Activated naive CD4-positive, alpha-beta T cell (primary cell): ENCODE results near the gene MAP1B.

Source experiments
- DNase-seq, 4 experiments: peaks; one replicate each; lab custom pipeline; 2025; lab: John Stamatoyannopoulos, UW

Gene MAP1B

GRCh38 chr5:72096602-72097188 is 10.6 kb upstream of the MAP1B start:
- no peak for DNase-seq

- DNase-seq = no peak
Measured at GRCh38 chr5:72101828-72102227, 5.4 kb upstream of the MAP1B start.

DNA sequence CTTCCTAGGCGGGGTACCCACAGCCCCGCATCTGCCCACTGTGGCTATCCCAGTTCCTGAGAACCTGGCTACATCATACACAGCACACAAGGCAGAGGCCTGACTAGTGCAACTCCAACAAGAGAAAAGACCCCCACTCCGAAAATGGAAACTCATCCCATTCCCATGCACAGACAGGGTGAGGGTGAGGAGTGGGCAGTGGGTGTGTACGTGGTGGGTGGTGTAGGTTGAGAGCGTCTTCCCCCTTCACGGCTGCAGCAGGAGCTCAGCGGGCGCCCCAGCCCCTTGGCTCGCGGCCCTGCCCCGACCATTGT is 501 bp upstream of the MAP1B start:
- DNase-seq = no peak

- no peak for DNase-seq
Measured at GRCh38 chr5:72107901-72108201, 576 bp downstream of the MAP1B start.

DNA sequence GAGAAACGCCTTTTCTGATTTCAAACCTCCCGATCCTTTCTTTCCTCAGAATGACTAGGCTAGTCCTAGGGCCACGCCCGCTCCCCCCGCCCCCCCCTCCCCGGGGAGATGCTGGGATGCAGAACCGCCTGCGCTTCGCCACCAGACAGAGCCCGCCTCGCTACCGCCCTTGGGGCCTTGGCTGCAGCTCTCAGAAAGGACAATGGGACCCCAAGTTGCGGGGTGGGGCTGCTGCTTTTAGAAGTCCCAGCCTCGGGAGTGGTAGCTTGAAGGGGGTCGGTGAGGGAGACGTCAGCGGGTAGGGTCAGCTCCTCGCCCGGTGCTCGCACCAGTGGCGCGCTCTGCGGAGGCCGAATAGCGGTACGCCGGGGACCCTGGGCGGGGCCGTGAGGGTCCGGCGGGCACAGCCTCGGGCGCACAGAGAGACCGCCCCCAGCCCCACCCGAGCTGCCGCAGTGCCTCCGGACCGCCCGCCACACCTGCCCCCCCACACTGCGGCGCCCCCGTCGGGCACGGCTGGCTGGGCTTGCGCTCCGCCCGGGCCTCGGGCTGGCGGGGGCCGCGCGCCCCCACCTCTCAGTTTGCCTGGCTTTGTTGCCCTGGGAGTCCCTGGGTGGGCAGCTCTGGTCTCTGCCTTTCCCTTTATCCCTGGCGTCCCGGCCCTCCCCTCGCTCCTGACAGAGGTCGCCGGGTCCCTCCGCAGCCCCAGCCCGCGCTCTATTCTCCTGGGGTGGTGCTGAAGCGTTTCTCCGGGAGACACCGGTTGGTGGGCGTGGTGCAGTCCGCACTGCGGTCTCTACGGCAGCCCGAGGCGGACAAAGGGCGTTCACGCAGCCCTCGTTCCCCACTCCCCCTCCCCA is 1.2 kb downstream of the MAP1B start:
- DNase-seq = no peak

DNA sequence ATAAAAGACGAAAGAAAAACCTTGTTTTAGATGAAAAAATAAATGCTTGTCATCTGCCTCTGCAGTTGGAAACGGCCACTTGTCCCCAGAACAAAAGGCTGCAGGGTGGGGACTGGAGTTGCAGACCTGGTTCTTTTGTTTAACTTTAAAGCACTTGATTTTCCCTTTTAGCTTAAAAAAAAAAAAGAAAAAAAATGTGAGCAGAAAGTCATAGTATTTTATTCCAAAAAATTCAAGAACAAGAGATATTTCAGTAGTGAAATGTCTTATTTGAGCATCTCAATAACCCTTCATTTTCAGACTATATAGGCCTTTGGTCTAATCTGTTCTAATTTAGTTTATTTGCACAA is 1.8 kb downstream of the MAP1B start:
- no peak for DNase-seq

GRCh38 chr5:72109625-72110024 is 2.4 kb downstream of the MAP1B start:
- DNase-seq = no peak

DNA sequence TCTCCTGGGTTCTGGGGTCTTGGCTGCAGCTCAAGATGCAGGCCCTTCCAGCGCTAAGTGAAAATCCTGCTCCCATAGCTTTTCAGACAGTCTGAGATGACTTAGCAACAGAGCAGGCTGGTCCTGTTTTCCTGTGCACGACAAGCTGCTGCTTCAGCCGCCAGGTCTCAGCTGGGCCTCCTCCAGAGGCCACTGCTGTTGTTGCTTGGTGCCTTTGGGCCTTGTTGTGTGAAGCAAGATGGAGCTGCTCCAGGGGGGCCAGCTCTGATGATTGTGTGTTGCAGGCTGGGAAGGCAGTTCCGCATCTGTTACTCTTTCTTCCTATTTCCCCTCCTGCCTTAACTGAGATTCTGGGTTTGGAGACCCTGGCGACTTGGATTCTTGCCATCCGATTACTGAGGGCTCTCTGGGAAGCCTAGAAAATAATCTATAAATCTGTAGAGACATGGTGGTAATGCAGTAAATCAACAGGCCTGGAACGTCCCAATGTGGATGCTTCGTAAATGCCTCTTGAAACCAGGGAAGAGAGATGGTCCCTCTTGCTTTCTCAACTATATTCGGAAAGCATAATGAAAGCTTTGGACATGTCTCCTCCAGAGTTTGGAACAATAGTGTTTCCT is 3.2 kb downstream of the MAP1B start:
- no peak for DNase-seq

- DNase-seq = no peak
Measured at GRCh38 chr5:72112389-72112788, 5.1 kb downstream of the MAP1B start.

GRCh38 chr5:72114629-72115028 is 7.4 kb downstream of the MAP1B start:
- no peak for DNase-seq

DNA sequence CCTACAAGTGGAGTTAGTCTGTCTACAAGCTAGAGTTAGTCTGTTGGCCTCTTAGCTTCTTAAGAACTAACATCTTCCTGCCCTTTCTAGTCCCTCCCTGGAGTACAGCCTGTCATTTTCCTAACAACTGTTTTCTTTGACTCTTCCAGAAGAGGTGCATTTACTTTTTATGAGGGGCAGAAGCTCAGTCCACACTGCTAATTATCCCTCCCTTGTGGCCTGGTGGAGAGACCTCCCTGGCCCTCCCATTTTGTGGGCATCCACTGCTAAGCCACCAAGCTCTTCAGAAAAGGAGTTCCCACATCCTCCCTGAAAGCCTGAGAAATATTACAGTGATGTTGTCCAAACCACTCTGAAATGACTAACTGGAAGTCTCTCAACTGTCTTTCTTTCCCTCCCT is 8.0 kb downstream of the MAP1B start:
- DNase-seq = no peak

DNA sequence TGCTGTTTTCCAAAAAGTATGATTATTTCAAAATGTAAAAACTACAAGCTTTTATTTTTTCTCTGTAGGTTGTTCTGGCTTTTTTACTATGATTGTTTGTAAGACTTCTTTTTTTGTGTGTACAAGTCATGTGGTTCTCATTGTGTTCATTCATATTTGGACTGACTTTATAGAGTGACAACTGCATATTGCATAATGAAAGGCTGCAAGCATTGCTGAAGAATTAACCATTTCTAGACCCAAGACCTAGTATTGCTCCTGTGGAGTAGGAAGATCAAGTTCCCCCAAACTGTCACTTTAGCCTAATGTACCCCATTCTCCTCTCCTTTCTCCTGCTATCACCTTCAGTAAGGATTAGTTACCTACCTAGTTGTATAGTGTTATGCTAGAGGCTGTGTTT is 10.0 kb downstream of the MAP1B start:
- DNase-seq = no peak

DNA sequence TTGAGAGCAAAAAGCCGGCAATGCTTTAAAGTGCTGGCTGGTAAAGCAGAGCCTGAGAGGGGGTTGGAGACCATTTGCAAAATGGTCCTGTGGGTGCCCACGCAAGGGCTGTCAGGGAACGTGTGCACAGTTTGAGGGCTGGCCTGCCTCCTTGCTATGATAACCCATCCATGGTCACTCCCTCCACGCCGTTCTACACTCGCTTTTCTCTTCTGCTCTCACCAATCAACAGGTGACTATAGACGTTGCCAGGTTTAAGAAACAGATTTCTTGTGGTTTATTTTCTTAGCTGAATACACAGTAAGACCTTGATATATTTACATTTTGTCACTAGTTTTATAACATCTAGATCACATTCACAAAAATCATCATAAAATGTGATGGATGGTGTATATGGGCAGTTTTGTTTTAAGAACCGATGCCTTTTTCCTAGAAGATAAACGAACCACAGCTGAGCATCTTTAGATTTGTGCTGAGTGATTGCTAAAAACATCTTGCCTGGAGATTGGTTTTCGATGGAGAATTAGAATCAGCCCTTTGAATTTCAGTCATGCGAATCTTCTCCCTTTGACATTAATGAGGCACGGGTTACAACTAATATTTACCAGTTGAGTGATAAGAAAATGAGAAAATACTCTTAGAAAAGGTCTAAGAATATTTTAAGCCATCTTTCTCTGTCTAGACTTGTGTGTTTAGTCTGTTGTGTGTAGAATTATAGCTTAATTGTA is 13.9 kb downstream of the MAP1B start:
- DNase-seq = no peak

- DNase-seq = no peak
Measured at GRCh38 chr5:72121780-72122445, 14.6 kb downstream of the MAP1B start.

DNA sequence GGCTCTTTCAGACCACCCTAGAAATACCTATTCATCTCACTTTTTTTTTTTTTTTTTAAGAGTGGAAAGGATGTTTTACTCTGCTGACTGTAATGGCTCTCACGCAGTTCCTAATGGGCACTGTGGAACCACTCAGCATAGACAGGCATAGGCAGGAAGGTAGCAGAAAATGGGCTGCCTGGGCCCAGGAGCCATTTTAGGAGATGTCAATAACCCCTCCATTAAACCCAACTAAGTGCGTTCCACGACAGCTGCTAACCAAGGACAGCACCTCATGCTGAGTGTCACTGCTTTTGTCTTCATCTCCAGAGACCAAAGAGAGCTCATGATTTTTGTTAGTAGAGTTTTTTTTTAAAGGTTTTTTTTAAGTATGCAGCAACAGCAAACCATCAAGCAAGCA is 15.3 kb downstream of the MAP1B start:
- DNase-seq = no peak

- DNase-seq = no peak
Measured at GRCh38 chr5:72123764-72124376, 16.6 kb downstream of the MAP1B start.

DNA sequence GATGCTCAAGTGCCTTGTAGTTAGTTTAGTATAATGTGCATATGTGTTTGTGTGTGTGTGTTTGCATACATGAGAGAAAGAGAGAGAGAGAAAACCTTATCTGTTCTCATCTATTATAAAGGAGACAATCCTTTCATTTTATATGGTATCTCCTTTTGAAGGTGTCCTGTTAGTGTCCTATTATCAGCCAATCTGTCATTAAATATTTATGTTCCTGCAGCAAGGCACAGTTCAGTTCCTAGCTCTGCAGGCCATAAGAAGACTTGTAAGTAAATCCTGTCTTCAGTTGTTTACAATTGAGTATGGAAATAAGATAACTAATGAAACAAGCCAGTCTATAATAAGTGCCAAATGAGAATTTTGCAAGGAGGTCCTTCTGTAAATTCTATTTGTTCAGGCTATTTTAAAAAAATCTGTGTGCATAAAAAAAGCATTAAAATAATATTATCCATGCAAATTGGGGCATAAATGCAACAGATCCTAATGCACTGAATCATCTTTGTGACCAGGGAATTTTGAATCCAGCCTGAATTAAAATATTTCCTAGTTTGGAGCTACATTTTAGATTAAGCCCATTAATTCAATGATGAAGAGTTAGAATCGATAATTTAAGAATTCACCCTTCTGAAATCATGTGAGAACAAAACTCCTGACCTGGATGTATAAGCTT is 18.1 kb downstream of the MAP1B start:
- DNase-seq = no peak

- no peak for DNase-seq
Measured at GRCh38 chr5:72125941-72126620, 18.8 kb downstream of the MAP1B start.

DNA sequence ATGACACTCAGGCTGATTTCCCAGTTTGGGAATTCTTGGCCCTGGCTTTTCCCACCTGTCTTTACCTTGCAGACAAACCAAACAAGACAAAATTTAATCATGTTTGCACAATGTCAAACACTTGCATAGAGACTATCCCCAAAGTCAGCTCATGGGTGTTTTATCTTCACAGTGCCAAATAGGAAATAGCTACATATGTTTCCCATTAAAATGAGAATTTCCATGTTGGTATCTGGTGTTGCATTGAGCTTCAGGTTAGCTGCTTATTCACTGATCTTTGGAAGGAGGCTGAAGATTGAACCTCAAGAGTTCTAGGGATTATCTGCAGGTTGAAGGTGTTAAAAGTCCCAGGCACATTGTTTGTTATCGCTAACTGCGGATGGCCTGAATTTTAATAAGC is 19.5 kb downstream of the MAP1B start:
- no peak for DNase-seq

GRCh38 chr5:72129725-72130124 is 22.4 kb downstream of the MAP1B start:
- no peak for DNase-seq

GRCh38 chr5:72130351-72130761 is 23.1 kb downstream of the MAP1B start:
- no peak for DNase-seq
